Prostate gland (tissue), 2 donors: Measurements from ENCODE around the gene STK38.

Experiments used
- POLR2A ChIP-seq: fragments of 450-650 bp; IDR thresholded peaks from one replicate; pipeline ENCODE4 v1.6.1; 2016; ENCODE audit warnings: antibody characterized with exemption, mild to moderate bottlenecking
- TF ChIP-seq, protein P1 (sequence below), 4 experiments: fragments of 200-600 bp in 2 of 4; fragments of 450-650 bp in 2 of 4; sonication (generic) in 2 of 4; IDR thresholded peaks; 1 replicate in 3 of 4; 2 replicates in 1 of 4; pipeline ENCODE4 v1.5.1; 2016 to 2019; ENCODE audit warnings: antibody characterized with exemption in 4 of 4, mild to moderate bottlenecking in 2 of 4, moderate library complexity in 2 of 4

DNA sequence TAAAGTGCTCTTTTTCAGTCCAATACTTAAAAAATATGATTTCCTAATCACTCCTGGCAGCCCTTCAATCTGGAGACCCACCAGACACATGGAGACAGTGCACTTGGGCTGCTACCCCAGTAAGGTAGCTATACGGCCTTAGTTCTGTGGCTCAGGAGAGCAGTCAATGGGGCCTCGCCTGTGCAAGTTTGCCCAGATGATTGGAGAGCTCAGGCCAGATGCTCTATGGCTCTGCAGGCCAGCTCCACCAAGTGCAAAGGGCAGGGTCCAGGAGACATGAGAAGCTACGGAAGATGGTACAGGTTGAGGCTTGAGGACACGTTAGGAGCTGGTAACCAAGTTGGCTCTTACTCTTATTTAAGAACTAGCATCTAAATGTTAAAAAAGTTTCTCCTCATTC lies 30.7 kb downstream of the STK38 start:
- TF ChIP-seq, protein P1, sequence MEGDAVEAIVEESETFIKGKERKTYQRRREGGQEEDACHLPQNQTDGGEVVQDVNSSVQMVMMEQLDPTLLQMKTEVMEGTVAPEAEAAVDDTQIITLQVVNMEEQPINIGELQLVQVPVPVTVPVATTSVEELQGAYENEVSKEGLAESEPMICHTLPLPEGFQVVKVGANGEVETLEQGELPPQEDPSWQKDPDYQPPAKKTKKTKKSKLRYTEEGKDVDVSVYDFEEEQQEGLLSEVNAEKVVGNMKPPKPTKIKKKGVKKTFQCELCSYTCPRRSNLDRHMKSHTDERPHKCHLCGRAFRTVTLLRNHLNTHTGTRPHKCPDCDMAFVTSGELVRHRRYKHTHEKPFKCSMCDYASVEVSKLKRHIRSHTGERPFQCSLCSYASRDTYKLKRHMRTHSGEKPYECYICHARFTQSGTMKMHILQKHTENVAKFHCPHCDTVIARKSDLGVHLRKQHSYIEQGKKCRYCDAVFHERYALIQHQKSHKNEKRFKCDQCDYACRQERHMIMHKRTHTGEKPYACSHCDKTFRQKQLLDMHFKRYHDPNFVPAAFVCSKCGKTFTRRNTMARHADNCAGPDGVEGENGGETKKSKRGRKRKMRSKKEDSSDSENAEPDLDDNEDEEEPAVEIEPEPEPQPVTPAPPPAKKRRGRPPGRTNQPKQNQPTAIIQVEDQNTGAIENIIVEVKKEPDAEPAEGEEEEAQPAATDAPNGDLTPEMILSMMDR (IDR thresholded peaks at IDR 0.05), result no peak
- TF ChIP-seq POLR2A, result no peak
